Adrenal gland (tissue), 5 donors: Measurements from ENCODE around the gene MYRFL.

Experiments used
- CTCF ChIP-seq, 6 experiments: fragments of 450-650 bp in 4 of 6; fragments of 200-600 bp in 2 of 6; sonication (generic) in 1 of 6; IDR thresholded peaks; 1 replicate in 5 of 6; 2 replicates in 1 of 6; pipeline versions ENCODE4 v1.5.1 to v1.8.0; 2016 to 2021; ENCODE audit warnings: antibody characterized with exemption in 6 of 6, mild to moderate bottlenecking in 2 of 6, moderate library complexity in 1 of 6
- POLR2A ChIP-seq, 2 donors: fragments of 450-650 bp; IDR thresholded peaks; one replicate each; pipeline ENCODE4 v1.6.1; 2017; ENCODE audit warnings: antibody characterized with exemption in 2 of 2, mild to moderate bottlenecking in 2 of 2, moderate library complexity in 1 of 2
- donor health status: DM: no; HTN: no; CAD: no.

GRCh38 chr12:69886109-69886508, 61.1 kb downstream of the MYRFL start:
- no peak for TF ChIP-seq CTCF (IDR thresholded peaks at IDR 0.05)
- no peak for TF ChIP-seq POLR2A (IDR thresholded peaks at IDR 0.05)
